Measurements from ENCODE around the gene MPC1L. TPM values are rescaled to one million over a fixed set of nuclear protein-coding genes. Genes with fewer than 3 reads are reported as not detected.

The MPC1L gene
- polyA plus RNA-seq, 1 donor (not counting 4 experiments of a cell fraction or from before 2014, with no cell fraction given): not detected

DNA sequence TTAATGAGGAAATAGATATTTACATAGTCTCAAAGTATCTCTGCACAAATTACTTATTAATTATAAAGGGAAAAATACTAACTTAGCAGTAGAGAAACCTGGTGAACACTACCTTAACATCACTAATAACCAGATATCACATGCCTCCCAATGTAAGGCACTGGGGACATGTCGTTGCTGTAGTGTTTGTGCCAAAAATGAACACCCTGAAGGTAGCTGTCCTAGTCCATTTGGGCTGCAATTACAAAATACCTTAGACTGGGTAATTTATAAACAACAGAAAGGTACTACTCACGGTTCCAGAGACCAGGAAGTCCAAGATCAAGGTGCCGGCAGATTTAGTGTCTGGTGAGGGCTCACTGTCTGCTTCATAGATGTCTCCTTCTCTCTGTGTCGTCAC is 10.7 kb upstream of the MPC1L start:
- no peaks in the 10 kb centered on the region for H3K79me2 ChIP-seq (ENCODE audit: control insufficient read depth, insufficient read depth, low read length)
- H2AFZ ChIP-seq (ENCODE audit: control insufficient read depth, low read length): no peak overlapping the region
- no peaks in the 10 kb centered on the region for H3K9me1 ChIP-seq (ENCODE audit: control insufficient read depth, extremely low read depth, insufficient read depth, low read length)
- no peak overlapping the region for H3K27ac ChIP-seq (ENCODE audit: control insufficient read depth, insufficient read depth, low read length)
- dilution Hi-C loops (cut with MboI; ENCODE audit: extremely low pct_ligation_motif_present, low sequenced_read_pairs): no loop called here
- no peaks in the 10 kb centered on the region for H3K36me3 ChIP-seq (ENCODE audit: control insufficient read depth in 2 of 2, extremely low read depth in 1 of 2, insufficient read depth in 2 of 2, low read length in 2 of 2)
- TF ChIP-seq, protein P1, sequence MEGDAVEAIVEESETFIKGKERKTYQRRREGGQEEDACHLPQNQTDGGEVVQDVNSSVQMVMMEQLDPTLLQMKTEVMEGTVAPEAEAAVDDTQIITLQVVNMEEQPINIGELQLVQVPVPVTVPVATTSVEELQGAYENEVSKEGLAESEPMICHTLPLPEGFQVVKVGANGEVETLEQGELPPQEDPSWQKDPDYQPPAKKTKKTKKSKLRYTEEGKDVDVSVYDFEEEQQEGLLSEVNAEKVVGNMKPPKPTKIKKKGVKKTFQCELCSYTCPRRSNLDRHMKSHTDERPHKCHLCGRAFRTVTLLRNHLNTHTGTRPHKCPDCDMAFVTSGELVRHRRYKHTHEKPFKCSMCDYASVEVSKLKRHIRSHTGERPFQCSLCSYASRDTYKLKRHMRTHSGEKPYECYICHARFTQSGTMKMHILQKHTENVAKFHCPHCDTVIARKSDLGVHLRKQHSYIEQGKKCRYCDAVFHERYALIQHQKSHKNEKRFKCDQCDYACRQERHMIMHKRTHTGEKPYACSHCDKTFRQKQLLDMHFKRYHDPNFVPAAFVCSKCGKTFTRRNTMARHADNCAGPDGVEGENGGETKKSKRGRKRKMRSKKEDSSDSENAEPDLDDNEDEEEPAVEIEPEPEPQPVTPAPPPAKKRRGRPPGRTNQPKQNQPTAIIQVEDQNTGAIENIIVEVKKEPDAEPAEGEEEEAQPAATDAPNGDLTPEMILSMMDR (optimal IDR thresholded peaks at IDR 0.05 in 1 of 3, IDR thresholded peaks at IDR 0.05 in 1 of 3, conservative IDR thresholded peaks at IDR 0.05 in 1 of 3; ENCODE audit: extremely low read depth in 1 of 3, insufficient read depth in 2 of 3, low read length in 3 of 3): no peak
- no peak for TF ChIP-seq EZH2 (IDR thresholded peaks at IDR 0.05; ENCODE audit: low read length)
- H3K27me3 ChIP-seq (ENCODE audit: control insufficient read depth, extremely low read depth, insufficient read depth, low read length): no peaks in the 10 kb centered on the region
- no peak overlapping the region for H3K4me2 ChIP-seq (ENCODE audit: control insufficient read depth, extremely low read depth, insufficient read depth, low read depth, low read length)
- no peaks in the 10 kb centered on the region for H4K20me1 ChIP-seq (ENCODE audit: control insufficient read depth, extremely low read depth, insufficient read depth, low read length)
- no peak overlapping the region for H3K9ac ChIP-seq (ENCODE audit: control insufficient read depth, extremely low read depth, insufficient read depth, low read length)
- H3K9me3 ChIP-seq (ENCODE audit: control insufficient read depth, low read depth, low read length): no peaks in the 10 kb centered on the region
- no peak for FAIRE-seq
- H3K4me3 ChIP-seq (ENCODE audit: control insufficient read depth in 2 of 3, extremely low read depth in 1 of 3, insufficient read depth in 2 of 3, low read depth in 1 of 3, low read length in 3 of 3): no peak overlapping the region
- no peak for DNase-seq (ENCODE audit: low read depth, low spot score)
- H3K4me1 ChIP-seq (ENCODE audit: control insufficient read depth, extremely low read depth, insufficient read depth, low read length): no peaks in the 10 kb centered on the region

DNA sequence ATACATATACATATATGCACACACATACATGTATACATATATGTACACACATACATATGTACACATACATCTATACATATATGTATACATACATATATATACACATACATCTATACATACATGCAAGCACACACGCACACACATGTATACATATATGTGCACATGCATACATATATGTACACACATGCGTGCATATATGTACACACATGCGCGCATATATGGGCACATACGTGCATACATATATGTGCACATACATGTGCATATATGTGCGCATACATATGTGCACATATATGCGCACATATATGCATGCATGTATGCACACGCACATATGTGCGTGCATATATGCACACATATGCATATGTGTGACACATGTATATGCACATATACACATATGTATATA is 7.3 kb upstream of the MPC1L start:
- no peaks in the 10 kb centered on the region for H4K20me1 ChIP-seq (ENCODE audit: control insufficient read depth, extremely low read depth, insufficient read depth, low read length)
- FAIRE-seq (no peak), DNase-seq (ENCODE audit: low read depth, low spot score) (no peak)
- H3K27me3 ChIP-seq (ENCODE audit: control insufficient read depth, extremely low read depth, insufficient read depth, low read length): no peaks in the 10 kb centered on the region
- no peak overlapping the region for H3K4me3 ChIP-seq (ENCODE audit: control insufficient read depth in 2 of 3, extremely low read depth in 1 of 3, insufficient read depth in 2 of 3, low read depth in 1 of 3, low read length in 3 of 3)
- H3K27ac ChIP-seq (ENCODE audit: control insufficient read depth, insufficient read depth, low read length): no peak overlapping the region
- no peaks in the 10 kb centered on the region for H3K36me3 ChIP-seq (ENCODE audit: control insufficient read depth in 2 of 2, extremely low read depth in 1 of 2, insufficient read depth in 2 of 2, low read length in 2 of 2)
- H2AFZ ChIP-seq (ENCODE audit: control insufficient read depth, low read length): no peak overlapping the region
- H3K9me3 ChIP-seq (ENCODE audit: control insufficient read depth, low read depth, low read length): no peaks in the 10 kb centered on the region
- H3K9ac ChIP-seq (ENCODE audit: control insufficient read depth, extremely low read depth, insufficient read depth, low read length): no peak overlapping the region
- H3K4me1 ChIP-seq (ENCODE audit: control insufficient read depth, extremely low read depth, insufficient read depth, low read length): no peaks in the 10 kb centered on the region
- dilution Hi-C loops (cut with MboI; ENCODE audit: extremely low pct_ligation_motif_present, low sequenced_read_pairs): no loop called here
- TF ChIP-seq, protein P1 (optimal IDR thresholded peaks at IDR 0.05 in 1 of 3, IDR thresholded peaks at IDR 0.05 in 1 of 3, conservative IDR thresholded peaks at IDR 0.05 in 1 of 3; ENCODE audit: extremely low read depth in 1 of 3, insufficient read depth in 2 of 3, low read length in 3 of 3): no peak
- no peak for TF ChIP-seq EZH2 (IDR thresholded peaks at IDR 0.05; ENCODE audit: low read length)
- H3K79me2 ChIP-seq (ENCODE audit: control insufficient read depth, insufficient read depth, low read length): no peaks in the 10 kb centered on the region
- no peaks in the 10 kb centered on the region for H3K9me1 ChIP-seq (ENCODE audit: control insufficient read depth, extremely low read depth, insufficient read depth, low read length)
- H3K4me2 ChIP-seq (ENCODE audit: control insufficient read depth, extremely low read depth, insufficient read depth, low read depth, low read length): no peak overlapping the region
